RWPE1 (cell line): ENCODE measurements around the gene KRTAP21-3.

Experiments used
- CTCF ChIA-PET: fragments of 350-600 bp; sonication (Branson Sonifier 250); formaldehyde crosslinking; extraction: SDS; loops from one replicate; lab custom pipeline; 2021; lab: Yijun Ruan, JAX
- POLR2A ChIA-PET: fragments of 400-600 bp; formaldehyde crosslinking; extraction: SDS; loops from one replicate; lab custom pipeline; 2020; ENCODE audit warnings: antibody characterized with exemption; ENCODE audit not compliant: low non-redundant PET; lab: Yijun Ruan, JAX
- DNase-seq: peaks from one replicate; pipeline ENCODE4 v3.0.0; 2012; ENCODE audit warnings: low spot score
- H3K27ac ChIP-seq: fragments of 450-650 bp; 2 replicates; pipeline ENCODE4 v1.5.1; 2017
- CTCF ChIP-seq: fragments of 450-650 bp; conservative IDR thresholded peaks from 2 replicates; pipeline ENCODE4 v1.5.1; 2017; ENCODE audit warnings: low read depth, mild to moderate bottlenecking

KRTAP21-3 gene

GRCh38 chr21:30674312-30674711, 44.3 kb downstream of the KRTAP21-3 start:
- H3K27ac ChIP-seq: no peak overlapping the region
- ChIA-PET POLR2A (no interaction called here), CTCF (no interaction called here)
- no peak for DNase-seq
- no peak for TF ChIP-seq CTCF

- no peak for DNase-seq
- ChIA-PET POLR2A (no interaction called here), CTCF (interaction anchor here (0.6 kb wide), 2 partner anchors 13 to 784 kb away, joined by 3 to 5 read pairs; no protein-coding TSS in a partner anchor)
- no peak for TF ChIP-seq CTCF
- no peak overlapping the region for H3K27ac ChIP-seq
Observed at GRCh38 chr21:30672985-30673650, 45.5 kb downstream of the KRTAP21-3 start.

GRCh38 chr21:30668776-30669175, 49.8 kb downstream of the KRTAP21-3 start:
- no peak for DNase-seq
- no peak for TF ChIP-seq CTCF
- no peak overlapping the region for H3K27ac ChIP-seq
- ChIA-PET CTCF (no interaction called here), POLR2A (no interaction called here)
